T-helper 9 cell (primary cell): ENCODE data around the gene TNK2.
"Not testable (repeated sequence)": the region's sequence is repeated elsewhere in the genome, so short reads cannot be mapped to it uniquely, and the experiment has no call there.

Experiments
- DNase-seq: peaks from one replicate; pipeline ENCODE4 v3.0.0-alpha.2; 2020

The TNK2 gene

DNA sequence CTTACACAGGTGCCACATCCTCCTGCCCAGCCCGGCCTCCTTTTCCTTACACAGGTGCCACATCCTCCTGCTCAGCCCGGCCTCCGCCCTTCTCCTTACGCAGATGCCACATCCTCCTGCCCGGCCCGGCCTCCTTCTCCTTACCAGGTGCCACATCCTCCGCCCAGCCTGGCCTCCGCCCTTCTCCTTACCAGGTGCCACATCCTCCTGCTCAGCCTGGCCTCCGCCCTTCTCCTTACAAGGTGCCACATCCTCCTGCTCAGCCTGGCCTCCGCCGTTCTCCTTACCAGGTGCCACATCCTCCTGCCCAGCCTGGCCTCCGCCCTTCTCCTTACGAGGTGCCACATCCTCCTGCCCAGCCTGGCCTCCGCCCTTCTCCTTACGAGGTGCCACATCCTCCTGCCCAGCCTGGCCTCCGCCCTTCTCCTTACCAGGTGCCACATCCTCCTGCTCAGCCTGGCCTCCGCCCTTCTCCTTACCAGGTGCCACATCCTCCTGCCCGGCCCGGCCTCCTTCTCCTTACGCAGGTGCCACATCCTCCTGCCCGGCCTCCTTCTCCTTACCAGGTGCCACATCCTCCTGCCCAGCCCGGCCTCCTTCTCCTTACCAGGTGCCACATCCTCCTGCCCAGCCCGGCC lies 92.0 kb downstream of the TNK2 start:
- DNase-seq: not testable (repeated sequence)

DNA sequence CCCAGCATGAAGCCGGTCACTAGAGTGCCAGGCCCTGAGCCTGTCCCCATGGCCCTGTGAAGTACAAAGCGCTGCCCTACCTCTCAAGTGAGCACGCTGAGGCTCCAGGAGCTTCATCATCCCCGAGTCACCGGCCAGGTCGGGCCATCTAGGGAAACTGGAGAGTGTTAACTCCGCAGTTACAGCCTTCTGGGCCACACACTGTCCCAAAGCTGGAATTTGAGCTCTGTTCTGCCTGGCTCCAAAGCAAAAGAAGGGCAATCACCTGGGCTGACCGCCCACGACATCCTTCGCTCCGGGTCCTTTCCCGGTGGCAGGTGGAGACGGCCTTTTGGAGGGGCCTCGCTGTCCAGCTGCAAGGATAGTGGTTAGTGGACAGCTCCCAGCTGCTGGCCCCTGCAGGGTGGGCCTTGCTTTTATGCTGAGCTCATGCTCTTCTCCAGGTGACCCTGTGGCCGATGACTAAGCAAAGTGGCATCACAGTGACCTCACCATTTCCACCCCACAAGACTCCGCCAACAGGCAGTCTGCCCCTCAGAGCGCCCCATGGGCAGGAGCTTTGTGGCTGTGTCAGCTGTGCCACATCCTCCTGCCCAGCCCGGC lies 93.1 kb downstream of the TNK2 start:
- no peak for DNase-seq

DNA sequence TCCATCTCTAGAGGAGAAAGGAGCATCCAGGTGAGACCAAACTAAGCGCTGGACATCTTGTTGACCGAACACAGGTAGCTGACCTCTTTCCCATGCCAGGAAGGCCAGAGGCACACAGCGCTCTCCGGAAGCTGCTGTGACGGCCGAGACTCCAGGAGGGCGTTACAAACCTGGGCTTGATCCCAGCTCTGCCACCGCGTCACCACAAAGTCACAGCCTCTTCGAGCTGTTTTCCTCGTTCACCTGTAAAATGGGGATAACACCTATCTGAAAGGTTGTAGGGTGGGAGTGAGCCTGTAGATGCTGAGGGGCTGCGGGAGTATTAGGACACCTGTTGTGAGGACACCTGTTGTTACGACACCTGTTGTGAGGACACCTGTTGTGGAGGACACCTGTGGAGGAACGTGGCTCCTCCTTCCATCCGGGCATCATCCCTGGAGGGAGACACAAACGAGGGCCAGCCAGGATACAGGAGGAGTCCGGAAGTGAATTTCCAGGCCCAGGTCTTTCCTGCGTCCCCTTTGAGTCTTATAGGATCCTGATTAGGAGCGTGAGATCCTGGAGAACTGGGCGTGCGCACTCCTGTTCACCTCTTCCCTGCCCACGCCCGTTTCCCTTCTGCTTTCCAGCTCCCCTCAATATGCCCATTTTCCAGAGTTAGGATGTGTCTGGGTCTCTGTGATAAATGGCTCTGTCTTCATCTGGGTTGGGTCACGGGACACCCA lies 94.3 kb downstream of the TNK2 start:
- DNase-seq: no peak
